ENCODE measurements around the gene FOXA1.

- TF ChIP-seq CTCF (IDR thresholded peaks at IDR 0.05; ENCODE audit: low read length), result no peak
- no peak for TF ChIP-seq EZH2 (optimal IDR thresholded peaks at IDR 0.05; ENCODE audit: low read depth, low read length)
Measured at GRCh38 chr14:37545174-37545573, 49.9 kb downstream of the FOXA1 start.

Data from MM.1S (cell line).